Measurements from ENCODE around the gene LRP2.

Gene LRP2

GRCh38 chr2:169090133-169090820, 272.1 kb downstream of the LRP2 start:
- DNase-seq (ENCODE audit: low read depth) = no peak

DNA sequence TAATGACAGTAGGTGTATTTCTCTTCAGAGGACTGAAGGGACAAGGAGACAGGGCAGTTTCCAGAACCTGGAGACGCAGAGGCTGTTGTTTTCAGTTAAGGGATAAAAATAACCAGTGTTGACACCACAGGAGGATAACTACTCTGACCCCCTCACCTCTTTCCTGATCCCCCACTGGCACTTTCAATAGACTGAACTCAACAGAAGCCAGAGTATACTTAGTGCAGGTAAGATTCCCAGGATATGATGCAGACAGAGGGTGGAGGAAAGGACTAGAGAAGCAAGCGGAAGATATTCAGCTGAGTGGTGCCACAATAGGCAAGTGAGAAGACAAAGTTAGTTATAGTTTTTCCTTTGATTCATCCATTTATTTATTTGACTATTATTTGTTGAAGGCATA, 273.2 kb downstream of the LRP2 start:
- DNase-seq (ENCODE audit: low read depth) = no peak

- DNase-seq (ENCODE audit: low read depth) = no peak
Observed at GRCh38 chr2:169087757-169088379, 274.5 kb downstream of the LRP2 start.

DNA sequence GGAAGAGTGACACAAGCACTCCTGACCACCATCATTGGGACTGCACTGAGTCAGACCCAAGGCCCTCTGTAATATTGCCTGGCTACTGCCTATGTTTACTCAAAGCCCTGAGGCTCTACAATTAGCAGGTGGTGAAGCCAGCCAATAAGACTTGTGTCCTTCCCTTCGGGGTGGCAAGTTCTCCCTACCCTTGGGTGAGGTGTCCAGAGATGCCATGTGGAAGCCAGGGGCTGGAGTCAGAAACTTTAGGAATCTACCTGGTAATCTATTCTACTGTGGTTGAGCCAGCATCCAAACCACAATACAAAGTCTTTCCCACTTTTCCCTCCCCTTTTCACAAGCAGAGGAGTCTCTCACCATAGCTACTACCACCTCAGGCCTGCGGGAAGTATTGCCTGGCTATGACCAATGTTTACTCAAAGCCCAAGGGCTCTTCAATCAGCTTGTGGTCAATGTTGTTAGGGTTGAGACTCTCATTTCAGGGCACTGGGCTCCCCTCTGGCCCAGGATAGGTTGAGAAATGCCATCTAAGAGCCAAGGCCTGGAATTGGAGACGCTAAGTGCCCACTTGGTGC, 275.4 kb downstream of the LRP2 start:
- no peak for DNase-seq (ENCODE audit: low read depth)

- no peak for DNase-seq (ENCODE audit: low read depth)
Observed at GRCh38 chr2:169082995-169083394, 279.3 kb downstream of the LRP2 start.

- no peak for DNase-seq (ENCODE audit: low read depth)
Observed at GRCh38 chr2:169081551-169081950, 280.8 kb downstream of the LRP2 start.

DNA sequence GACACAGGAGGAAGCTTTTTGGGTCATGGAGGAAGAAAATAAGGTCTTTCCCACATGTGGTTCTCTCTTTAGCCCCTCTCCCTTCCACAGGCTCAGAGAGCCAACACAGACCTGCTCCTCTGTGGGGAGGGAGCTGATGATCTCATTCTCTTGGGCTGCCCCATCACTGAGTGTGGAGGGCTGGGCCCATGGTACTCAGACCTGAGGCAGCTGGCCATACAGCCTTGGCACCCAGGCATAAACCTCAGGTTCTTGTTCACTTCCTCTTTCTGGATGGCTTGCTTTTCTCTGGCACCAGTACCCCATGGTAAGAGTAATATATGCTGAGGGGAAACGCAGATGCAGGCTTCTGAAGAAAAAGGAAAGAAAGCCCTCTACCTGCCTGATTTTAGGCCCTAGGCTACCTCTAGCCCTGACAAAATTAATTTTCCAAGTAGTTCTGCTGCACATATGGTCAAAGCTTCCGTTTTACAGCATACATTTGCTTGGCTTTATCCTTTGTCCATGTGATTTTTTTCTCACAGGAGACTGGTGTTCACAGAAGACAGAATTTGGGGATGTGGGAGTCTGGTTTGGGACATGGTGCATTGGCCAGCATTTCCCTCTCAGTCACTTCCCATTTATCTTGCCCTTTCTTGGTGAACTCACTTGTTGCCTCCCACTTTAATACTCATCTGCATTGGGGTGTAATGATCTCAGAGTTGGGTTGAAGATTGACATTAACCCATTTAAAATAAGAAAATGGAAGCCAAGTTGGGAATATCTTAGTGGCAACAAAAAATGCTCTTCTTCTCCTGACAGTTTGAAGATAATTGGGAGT, 281.9 kb downstream of the LRP2 start:
- no peak for DNase-seq (ENCODE audit: low read depth)

- no peak for DNase-seq (ENCODE audit: low read depth)
Observed at GRCh38 chr2:169077674-169078240, 284.6 kb downstream of the LRP2 start.
